HG03196 (cell line): ENCODE measurements around the gene LINC00305.

Experiments
- ATAC-seq: cut with Tn5 transposase; IDR thresholded peaks from one replicate; pipeline ENCODE4 v1.9.1; 2021; ENCODE audit not compliant: unreplicated experiment

LINC00305 gene

GRCh38 chr18:64116571-64117175 lies 32.2 kb downstream of the LINC00305 start:
- ATAC-seq = no peak

GRCh38 chr18:64115881-64116280 lies 33.0 kb downstream of the LINC00305 start:
- no peak for ATAC-seq

GRCh38 chr18:64111950-64112349 lies 36.9 kb downstream of the LINC00305 start:
- ATAC-seq = no peak

- no peak for ATAC-seq
These were observed 38.0 kb downstream of the LINC00305 start for GRCh38 chr18:64110692-64111480.

- ATAC-seq = no peak
These were observed 44.9 kb downstream of the LINC00305 start for GRCh38 chr18:64103986-64104385.

GRCh38 chr18:64100116-64100922 lies 48.6 kb downstream of the LINC00305 start:
- peak; percentile 67 for ATAC-seq

GRCh38 chr18:64099244-64099643 lies 49.6 kb downstream of the LINC00305 start:
- ATAC-seq = no peak

- ATAC-seq = no peak
These were observed 51.4 kb downstream of the LINC00305 start for GRCh38 chr18:64097497-64097896.

- ATAC-seq = no peak
These were observed 53.8 kb downstream of the LINC00305 start for GRCh38 chr18:64095056-64095455.

- ATAC-seq = no peak
These were observed 54.7 kb downstream of the LINC00305 start for GRCh38 chr18:64094210-64094609.

GRCh38 chr18:64091526-64091925 lies 57.4 kb downstream of the LINC00305 start:
- ATAC-seq = peak; percentile 51

GRCh38 chr18:64090876-64091275 lies 58.0 kb downstream of the LINC00305 start:
- peak; percentile 46 for ATAC-seq

GRCh38 chr18:64083916-64084315 lies 65.0 kb downstream of the LINC00305 start:
- no peak for ATAC-seq

GRCh38 chr18:64082513-64082912 lies 66.4 kb downstream of the LINC00305 start:
- ATAC-seq = no peak

- no peak for ATAC-seq
These were observed 66.8 kb downstream of the LINC00305 start for GRCh38 chr18:64082054-64082453.

GRCh38 chr18:64073971-64074370 lies 74.9 kb downstream of the LINC00305 start:
- no peak for ATAC-seq

- ATAC-seq = no peak
These were observed 93.9 kb downstream of the LINC00305 start for GRCh38 chr18:64055019-64055418.

- no peak for ATAC-seq
These were observed 95.6 kb downstream of the LINC00305 start for GRCh38 chr18:64053246-64053645.

- no peak for ATAC-seq
These were observed 96.1 kb downstream of the LINC00305 start for GRCh38 chr18:64052772-64053171.

- no peak for ATAC-seq
These were observed 104.3 kb downstream of the LINC00305 start for GRCh38 chr18:64044616-64045015.

- no peak for ATAC-seq
These were observed 106.0 kb downstream of the LINC00305 start for GRCh38 chr18:64042728-64043358.
